ENCODE measurements around the gene ZFAND3.
"Not testable (repeated sequence)": the region's sequence is repeated elsewhere in the genome, so short reads cannot be mapped to it uniquely, and the experiment has no call there.

Gene ZFAND3

GRCh38 chr6:37940074-37940847, 120.7 kb downstream of the ZFAND3 start:
- no peak for FAIRE-seq

DNA sequence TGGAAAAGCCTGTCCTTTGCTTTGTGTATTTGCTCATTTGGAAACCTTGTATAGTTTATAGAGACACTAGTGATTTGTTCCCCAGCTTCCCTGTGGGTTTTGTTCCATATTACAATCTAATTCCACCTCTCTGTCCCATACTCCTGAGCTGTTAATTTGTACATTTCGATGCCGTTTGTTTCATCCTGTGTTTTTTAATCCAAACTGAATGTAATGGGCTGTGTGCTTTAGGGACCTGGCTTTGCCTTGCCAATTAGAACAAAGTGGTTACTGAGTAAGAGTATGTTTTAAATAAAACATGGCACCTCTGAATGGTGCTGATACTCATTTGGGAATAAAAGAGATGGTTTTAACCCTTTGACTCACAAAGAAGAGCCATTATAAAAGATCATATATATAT, 122.3 kb downstream of the ZFAND3 start:
- no peak for FAIRE-seq

DNA sequence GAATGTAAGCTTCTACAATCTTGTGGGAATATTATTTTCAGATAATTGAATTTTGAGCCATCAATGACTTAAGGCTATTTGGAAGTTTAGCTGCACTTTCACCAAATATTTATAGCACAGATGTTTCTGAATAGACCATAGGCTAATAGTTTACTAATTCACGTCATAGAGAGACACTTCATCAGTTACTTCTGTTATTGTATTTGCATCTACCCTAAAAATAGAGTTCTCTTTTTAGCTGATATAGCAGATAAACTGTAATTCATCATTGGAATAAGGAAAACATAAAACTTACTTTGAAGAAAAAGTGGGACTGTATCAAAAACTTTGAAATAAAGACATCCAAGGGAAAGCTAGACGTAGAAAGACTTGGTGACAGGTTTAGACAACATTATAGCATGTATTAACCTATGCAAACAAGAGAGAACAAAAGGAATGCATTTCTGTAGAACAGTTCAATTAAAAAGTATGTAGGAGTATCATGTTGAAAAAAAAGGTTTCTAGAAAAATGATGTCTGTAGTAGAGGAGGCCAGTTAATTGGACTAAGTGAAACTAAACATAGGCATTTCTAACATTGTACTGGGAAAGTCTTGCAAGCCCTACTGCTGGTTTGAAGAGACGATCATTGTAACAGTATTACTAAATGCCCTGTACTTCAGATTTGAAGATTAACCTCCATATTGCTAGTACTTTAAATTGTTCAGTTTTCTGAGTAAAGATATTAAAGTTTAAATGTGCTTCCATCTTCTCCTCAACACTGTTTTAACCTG, 123.3 kb downstream of the ZFAND3 start:
- no peak for FAIRE-seq

DNA sequence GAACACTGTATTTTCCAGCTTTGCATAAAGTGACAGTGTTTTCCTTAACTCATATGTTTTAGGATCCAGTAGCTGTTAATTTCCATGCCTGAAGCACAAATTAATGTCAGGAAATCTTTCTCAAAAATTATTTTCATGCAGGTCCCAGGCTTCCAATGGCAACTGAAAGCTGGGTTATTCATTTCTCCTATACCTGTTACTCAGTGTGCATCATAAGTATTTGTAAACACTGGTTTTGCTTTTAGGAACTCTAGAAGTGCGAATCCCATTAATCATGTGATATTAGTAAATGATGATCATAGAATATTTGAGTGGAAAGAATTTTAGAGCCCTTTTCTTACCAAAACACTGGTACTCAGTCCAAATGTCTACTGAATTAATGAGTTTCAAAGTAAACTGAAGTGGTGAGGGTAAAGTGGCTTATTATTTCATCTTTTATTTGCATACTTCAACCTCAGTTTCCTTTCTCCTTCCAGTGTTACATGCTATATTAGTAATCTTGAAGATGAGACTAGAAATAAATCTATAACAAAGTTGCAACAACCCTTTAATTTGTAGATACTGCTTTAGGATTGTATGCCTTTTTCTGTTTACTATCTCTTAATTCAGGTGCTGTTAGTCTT, 124.0 kb downstream of the ZFAND3 start:
- FAIRE-seq = no peak

GRCh38 chr6:37946057-37946456, 126.5 kb downstream of the ZFAND3 start:
- FAIRE-seq = no peak

DNA sequence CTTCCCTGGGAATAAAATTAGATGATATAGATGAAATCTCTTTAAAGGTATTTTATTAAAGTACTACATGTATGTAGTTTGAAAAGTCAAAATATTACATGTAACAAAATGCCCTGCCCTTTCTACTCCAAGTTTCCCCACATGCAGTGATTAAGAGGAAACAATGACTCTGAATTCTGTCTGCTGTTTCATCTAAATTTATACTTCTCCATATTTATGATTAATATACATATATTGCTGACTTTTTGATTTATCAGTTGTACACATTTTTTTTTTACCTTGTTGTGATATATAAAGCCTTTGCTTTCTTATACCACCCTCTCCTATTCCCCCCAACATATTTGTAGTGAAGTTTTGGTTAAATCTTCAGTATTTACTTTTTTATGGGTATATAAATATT, 127.9 kb downstream of the ZFAND3 start:
- FAIRE-seq = no peak

DNA sequence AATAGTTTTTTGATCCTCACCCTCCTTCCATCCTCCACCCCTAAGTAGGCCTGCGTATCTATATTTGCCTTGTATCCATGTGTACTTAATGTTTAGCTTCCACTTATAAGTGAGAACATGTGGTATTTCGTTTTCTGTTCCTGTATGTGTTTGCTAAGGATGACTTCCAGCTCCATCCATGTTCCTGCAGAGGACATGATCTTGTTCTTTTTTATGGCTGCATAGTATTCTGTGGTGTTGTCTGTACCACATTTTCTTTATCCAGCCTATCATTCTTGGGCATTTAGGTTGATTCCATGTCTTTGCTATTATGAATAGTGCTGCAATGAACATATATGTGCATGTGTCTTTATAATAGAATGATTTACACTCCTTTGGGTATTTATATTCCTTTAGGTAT, 129.1 kb downstream of the ZFAND3 start:
- not testable (repeated sequence) for FAIRE-seq

GRCh38 chr6:37952027-37952426, 132.5 kb downstream of the ZFAND3 start:
- FAIRE-seq = no peak

GRCh38 chr6:37954791-37955190, 135.3 kb downstream of the ZFAND3 start:
- no peak for FAIRE-seq

GRCh38 chr6:37956711-37957275, 137.3 kb downstream of the ZFAND3 start:
- FAIRE-seq = no peak

- FAIRE-seq = no peak
These were observed 139.5 kb downstream of the ZFAND3 start for GRCh38 chr6:37959061-37959460.

DNA sequence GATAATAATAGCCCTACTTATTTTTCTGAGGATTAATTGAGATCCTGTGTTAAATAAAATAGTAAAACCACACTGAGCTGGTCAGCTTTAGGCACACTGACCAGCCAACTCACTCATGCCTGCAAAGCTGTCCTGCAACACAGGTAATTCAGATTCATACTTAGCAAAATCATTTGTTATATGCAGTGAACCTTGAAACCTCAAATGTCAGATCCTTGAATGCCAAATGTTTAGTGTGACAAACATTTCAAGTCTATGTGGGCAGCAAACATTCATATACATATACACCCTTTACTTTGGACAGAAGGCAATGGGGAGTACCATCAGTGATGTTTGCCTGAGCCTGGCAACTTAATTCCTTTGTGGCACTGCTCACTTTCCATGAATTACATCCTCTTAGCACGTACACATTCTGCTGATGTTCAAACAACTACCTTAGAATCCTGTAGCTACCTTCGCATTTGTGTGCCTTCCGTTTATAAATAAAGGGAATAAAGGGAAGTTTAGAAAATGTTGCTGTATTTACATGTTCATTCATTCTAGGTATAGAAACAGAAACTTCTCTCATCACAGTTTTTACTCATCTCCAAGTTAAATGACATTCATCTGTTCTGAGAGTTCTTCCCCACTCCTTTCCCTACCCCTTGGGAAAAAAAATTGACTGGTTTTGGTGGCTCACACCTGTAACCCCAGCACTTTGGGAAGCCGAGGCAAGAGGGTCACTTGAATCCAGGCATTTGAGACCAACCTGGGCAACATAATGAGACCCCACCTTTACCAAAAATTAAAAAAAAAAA, 140.8 kb downstream of the ZFAND3 start:
- no peak for FAIRE-seq

DNA sequence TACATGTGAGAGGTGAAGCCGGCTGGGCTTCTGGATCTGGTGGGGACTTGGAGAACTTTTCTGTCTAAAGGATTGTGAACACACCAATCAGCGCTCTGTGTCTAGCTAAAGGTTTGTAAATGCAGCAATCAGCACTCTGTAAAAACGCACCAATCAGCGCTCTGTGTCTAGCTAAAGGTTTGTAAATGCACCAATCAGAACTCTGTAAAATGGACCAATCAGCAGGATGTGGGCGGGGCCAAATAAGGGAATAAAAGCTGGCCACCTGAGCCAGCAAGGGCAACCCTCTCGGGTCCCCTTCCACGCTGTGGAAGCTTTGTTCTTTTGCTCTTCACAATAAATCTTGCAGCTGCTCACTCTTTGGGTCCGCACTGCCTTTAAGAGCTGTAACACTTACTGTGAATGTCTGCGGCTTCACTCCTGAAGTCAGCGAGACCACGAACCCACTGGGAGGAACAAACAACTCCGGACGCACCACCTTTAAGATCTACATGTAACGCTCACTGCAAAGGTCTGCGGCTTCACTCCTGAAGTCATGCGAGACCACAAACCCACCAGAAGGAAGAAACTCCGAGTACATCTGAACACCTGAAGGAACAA, 143.1 kb downstream of the ZFAND3 start:
- FAIRE-seq = not testable (repeated sequence)

GRCh38 chr6:37965964-37966676, 146.6 kb downstream of the ZFAND3 start:
- no peak for FAIRE-seq

DNA sequence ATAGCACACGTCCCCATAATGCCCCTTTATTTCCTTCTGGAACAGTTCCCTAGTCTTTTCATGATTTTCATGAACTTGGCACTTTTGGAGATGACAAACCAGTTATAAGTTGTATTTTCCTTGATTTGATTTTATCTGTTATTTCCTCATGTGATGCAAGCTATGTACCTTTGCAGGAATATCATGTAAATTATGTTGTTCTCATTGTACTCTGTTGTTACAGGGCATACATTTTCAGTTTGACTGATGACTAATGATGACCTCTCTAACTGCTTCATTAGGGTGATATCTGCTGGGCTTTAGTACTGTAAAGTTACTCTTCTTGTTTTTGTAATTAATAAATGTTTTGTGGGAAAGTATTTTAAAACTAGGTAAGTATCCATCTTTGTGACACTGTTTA, 147.3 kb downstream of the ZFAND3 start:
- FAIRE-seq = no peak

DNA sequence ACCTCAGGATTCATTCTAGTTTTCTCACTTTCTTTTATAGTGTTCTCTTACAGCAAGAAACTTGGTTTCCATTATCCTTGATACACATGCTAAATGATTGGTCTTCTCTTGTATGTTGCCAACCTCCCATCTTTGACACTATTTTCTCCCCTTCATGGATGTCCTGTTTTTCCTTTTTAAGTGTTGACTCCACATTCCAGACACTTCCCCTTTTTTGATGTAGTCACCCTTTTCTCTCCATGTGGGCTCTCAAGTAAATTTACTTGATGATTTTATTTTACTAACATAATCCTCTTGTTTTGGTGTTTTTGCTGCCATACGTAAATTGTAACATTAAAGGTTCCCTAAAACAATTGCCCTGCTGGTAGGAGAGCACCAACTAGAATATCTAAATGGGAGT, 148.1 kb downstream of the ZFAND3 start:
- no peak for FAIRE-seq

- no peak for FAIRE-seq
These were observed 151.7 kb downstream of the ZFAND3 start for GRCh38 chr6:37971266-37971665.

DNA sequence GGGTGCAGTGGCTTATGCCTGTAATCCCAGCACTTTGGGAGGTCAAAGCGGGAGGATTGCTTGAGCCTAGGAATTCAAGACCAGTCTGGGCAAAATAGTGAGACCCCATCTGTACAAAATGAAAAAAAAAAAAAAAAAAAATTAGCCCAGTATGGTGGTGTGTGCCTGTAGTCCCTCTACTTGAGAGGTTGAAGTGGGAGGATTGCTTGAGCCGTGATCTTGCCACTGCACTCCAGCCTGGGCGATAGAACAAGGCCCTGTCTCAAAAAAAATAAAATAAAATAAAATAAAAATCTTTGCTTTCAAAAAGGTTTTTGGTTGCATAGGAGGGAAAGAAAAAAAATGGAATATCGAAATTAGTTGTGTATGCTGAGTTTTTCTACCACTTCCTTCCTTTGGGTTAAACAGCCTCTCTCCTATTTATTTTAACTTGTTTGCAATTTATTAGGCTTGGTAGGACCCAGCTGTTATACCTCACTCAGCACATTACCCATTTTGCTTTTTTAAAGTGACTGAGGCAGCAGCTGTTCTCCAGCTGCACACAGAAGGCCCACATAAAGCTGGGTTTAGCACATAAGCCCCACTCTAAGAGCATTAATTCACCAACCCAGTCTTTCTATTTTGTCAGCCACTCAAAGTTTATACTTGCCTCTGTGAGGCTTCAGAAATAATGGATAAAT, 152.3 kb downstream of the ZFAND3 start:
- no peak for FAIRE-seq

GRCh38 chr6:37972994-37973757, 153.6 kb downstream of the ZFAND3 start:
- FAIRE-seq = no peak

DNA sequence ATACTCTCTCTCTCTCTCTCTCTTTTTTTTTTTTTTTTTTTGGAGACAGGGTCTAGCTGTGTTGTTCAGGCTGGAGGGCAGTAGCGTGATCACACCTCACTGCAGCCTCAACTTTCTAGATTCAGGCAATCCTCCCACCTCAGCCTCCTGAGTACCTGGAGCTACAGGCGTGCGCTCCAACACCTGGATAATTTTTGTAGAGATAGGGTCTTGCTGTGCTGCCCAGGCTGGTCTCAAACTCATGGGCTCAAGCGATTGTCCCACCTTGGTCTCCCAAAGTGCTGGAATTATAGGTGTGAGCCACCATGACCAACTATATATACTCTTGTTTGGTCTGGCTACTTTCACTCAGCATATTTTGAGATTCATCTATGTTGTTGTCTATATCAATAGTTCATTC, 154.9 kb downstream of the ZFAND3 start:
- no peak for FAIRE-seq
